ENCODE results near the gene SUGT1. TPM values are rescaled to one million over a fixed set of nuclear protein-coding genes. Genes with fewer than 3 reads are reported as not detected.

Gene SUGT1
- 40.1 and 54.4 TPM in 2 replicates for total RNA-seq

DNA sequence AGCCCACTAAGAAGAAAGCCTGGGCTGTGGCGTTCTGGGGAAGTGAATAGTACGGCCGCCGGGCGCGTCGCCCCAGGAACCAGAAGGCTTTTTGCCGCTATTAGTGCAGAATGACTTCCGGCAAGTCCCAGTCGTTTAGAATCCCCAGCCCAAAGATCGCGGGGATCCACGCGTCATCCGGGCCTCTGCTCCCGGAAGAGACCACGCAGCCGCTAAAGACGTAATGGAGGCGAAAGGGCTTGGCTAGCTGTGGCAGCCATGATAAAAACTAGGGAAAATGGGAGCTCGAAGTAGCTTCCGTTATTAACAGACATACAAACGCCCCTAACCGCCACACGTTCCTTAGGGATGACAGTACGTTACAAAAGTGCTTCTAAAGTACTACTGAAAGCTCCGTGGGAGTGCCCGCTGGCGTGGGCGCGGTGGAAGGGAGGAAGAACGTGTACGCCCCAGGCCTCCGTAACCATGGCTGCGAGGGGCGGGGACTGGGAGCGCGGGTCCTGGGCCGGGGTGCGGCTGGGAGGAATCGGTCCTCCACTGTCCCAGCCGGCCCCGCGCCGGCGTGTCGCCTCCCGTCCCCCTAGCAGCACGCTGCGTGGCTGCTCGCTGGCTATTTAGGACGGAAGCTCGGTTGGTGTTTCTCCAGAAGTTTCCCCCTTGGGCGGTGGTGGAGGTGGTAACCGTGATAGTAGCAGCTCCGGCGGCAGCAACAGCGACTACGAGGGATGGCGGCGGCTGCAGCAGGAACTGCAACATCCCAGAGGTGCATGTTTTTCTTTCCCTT, at the start of gene SUGT1:
Gene SUGT1 (plus strand): TSS at position 641 of the 784 bp plus-strand sequence. CDS start 85 bp downstream, at position 726.

DNA sequence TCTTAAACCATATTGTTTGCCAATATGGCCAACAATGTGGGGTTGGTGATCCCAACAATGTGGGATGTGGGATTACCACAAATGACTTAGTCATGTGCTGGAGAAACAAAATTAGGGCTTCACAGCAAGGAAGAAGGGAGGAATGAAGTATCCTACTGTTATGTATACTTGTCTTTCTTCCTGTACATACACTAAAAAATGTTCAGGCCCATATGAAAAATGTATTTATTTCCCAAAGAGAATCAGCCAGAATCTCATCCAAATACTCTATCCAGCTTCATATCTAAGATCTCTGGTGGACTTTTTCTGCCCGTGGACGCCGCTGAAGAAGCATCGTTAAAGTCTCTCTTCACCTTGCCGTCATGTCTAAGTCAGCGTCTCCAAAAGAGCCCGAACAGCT, 10.5 kb upstream of the SUGT1 start, which contains the start of gene HNRNPA1L2:
Gene HNRNPA1L2 (plus strand): TSS at position 301 of the 400 bp plus-strand sequence. CDS start 62 bp downstream, at position 363.

DNA sequence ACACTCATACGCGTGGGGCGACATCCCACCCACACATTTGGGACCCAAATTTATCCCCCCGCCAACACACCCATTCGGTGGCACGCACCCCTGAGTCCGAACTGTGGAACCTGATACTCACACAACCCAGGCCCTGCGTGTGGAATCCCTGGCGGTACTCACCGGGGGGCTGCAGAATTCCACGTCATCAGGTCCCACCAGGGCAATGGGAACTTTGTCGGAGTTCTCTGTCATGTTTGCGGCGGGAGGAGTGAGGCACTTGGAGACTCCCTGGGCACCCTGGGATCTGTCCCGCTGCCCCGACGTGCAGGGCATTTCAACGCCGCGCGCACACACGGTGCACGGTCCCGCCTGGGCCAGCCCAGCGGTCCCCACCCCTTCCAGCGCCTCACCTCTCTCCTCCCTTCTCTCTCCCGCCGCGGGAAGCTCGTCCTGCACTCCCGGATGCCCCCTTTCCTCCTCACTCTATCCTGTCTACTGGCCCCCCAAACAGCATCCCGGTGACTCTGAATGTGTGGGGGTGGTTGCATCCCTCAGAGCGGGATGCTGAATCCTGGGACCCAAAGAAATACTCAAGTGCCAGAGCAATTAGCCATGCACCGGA, 86.9 kb downstream of the SUGT1 start, which contains the start of gene CNMD:
Gene CNMD (minus strand): TSS at position 353 of the 604 bp plus-strand sequence. CDS start 119 bp downstream, at position 234.

Other genes with a start within 250 kb of the SUGT1 start
- gene THSD1, start 246.7 kb upstream of the SUGT1 start, total RNA-seq: 22.0 and 34.0 TPM in 2 replicates
- gene VPS36, start 202.2 kb upstream of the SUGT1 start, total RNA-seq: 51.6 and 53.4 TPM in 2 replicates
- gene CKAP2, start 197.4 kb upstream of the SUGT1 start, total RNA-seq: 47.3 and 68.5 TPM in 2 replicates
- gene HNRNPA1L2, start 10.4 kb upstream of the SUGT1 start, total RNA-seq: 3.7 and 4.8 TPM in 2 replicates
- gene CNMD, start 87.0 kb downstream of the SUGT1 start, total RNA-seq: 0.13 TPM in 1 of 2 replicates, not detected in the other
- not detected in 2 replicates for gene PCDH8, start 195.8 kb downstream of the SUGT1 start, total RNA-seq